H1 (cell line): ENCODE data around the gene CDH8. TPM values are rescaled to one million over a fixed set of nuclear protein-coding genes. Genes with fewer than 3 reads are reported as not detected.

Experiments used
- CTCF ChIA-PET: fragments of 300-600 bp; sonication (Branson Sonifier 250); formaldehyde crosslinking; loops from one replicate; lab custom pipeline; 2021; ENCODE audit not compliant: partially characterized antibody; lab: Charles Lee
- POLR2A ChIA-PET: fragments of 300-600 bp; sonication (Branson Sonifier 250); formaldehyde crosslinking; loops from one replicate; lab custom pipeline; 2021; ENCODE audit warnings: inconsistent platforms; ENCODE audit not compliant: partially characterized antibody; lab: Charles Lee
- DNase-seq, 2 experiments: peaks; one replicate each; pipeline versions ENCODE4 v3.0.0 to v3.0.0-alpha.2; 2010 to 2022; ENCODE audit warnings: low spot score in 2 of 2, low read depth in 1 of 2, mixed read lengths in 1 of 2
- FAIRE-seq: peaks from 2 replicates; lab custom pipeline; 2011; peaks lifted over from hg19 to GRCh38; lab: Jason Lieb, UNC
- H2AFZ ChIP-seq: 2 replicates; pipeline ENCODE4 v1.8.1; 2012; ENCODE audit warnings: low read length, inconsistent platforms
- H2AK5ac ChIP-seq: 2 replicates; pipeline ENCODE4 v1.6.1; 2013; ENCODE audit warnings: low read depth, low read length
- H2BK120ac ChIP-seq: replicated peaks from 2 replicates; pipeline ENCODE3; 2013; ENCODE audit warnings: low read depth, low read length, inconsistent platforms
- H2BK12ac ChIP-seq: 2 replicates; pipeline ENCODE4 v1.6.1; 2013; ENCODE audit warnings: low read depth, low read length
- H2BK15ac ChIP-seq: 2 replicates; pipeline ENCODE4 v1.6.1; 2013; ENCODE audit warnings: low read length
- H2BK20ac ChIP-seq: 2 replicates; pipeline ENCODE4 v1.6.1; 2013; ENCODE audit warnings: low read length
- H2BK5ac ChIP-seq: 2 replicates; pipeline ENCODE4 v1.6.1; 2013; ENCODE audit warnings: low read depth, low read length
- H3K14ac ChIP-seq: 2 replicates; pipeline ENCODE4 v1.6.1; 2013; ENCODE audit warnings: inconsistent platforms; ENCODE audit not compliant: insufficient read length
- H3K18ac ChIP-seq: 2 replicates; pipeline ENCODE4 v1.6.1; 2013; ENCODE audit warnings: low read length; ENCODE audit errors: extremely low read depth
- H3K23ac ChIP-seq: 2 replicates; pipeline ENCODE4 v1.6.1; 2013; ENCODE audit warnings: inconsistent platforms; ENCODE audit not compliant: insufficient read length
- H3K23me2 ChIP-seq: 2 replicates; pipeline ENCODE4 v1.6.1; 2013; ENCODE audit warnings: low read depth, low read length
- H3K27ac ChIP-seq: 2 replicates; pipeline ENCODE4 v1.6.1; 2011; ENCODE audit warnings: low read depth, low read length, inconsistent platforms
- H3K27me3 ChIP-seq, 4 experiments: replicated peaks in 1 of 4; 1 replicate in 1 of 4; 2 replicates in 3 of 4; pipeline versions ENCODE4 v1.6.1 to v1.8.1; 2011 to 2013; ENCODE audit warnings: low read length in 3 of 4, mild to moderate bottlenecking in 3 of 4, inconsistent platforms in 2 of 4, mixed read lengths in 2 of 4, moderate library complexity in 1 of 4; ENCODE audit not compliant: control insufficient read depth in 3 of 4, insufficient read depth in 3 of 4; ENCODE audit errors: extremely low read depth in 1 of 4
- H3K36me3 ChIP-seq, 4 experiments: 2 replicates each; pipeline versions ENCODE4 v1.6.1 to v1.8.1; 2011 to 2013; ENCODE audit warnings: mild to moderate bottlenecking in 4 of 4, low read length in 3 of 4, moderate library complexity in 2 of 4, control low read depth in 1 of 4, inconsistent platforms in 1 of 4; ENCODE audit not compliant: insufficient read depth in 4 of 4, control insufficient read depth in 2 of 4
- H3K4ac ChIP-seq: replicated peaks from 2 replicates; pipeline ENCODE3; 2013; ENCODE audit warnings: low read length, low read depth, mixed read lengths, inconsistent platforms; ENCODE audit not compliant: insufficient read length
- H3K4me1 ChIP-seq, 4 experiments: replicated peaks in 1 of 4; 1 replicate in 1 of 4; 2 replicates in 3 of 4; pipeline versions ENCODE4 v1.6.1 to v1.8.1; 2011 to 2013; ENCODE audit warnings: low read length in 3 of 4, inconsistent platforms in 2 of 4, mixed read lengths in 1 of 4; ENCODE audit not compliant: insufficient read depth in 4 of 4, control insufficient read depth in 3 of 4
- H3K4me2 ChIP-seq, 2 experiments: 2 replicates each; pipeline versions ENCODE4 v1.6.1 to v1.8.1; 2011 to 2013; ENCODE audit warnings: low read depth in 2 of 2, low read length in 2 of 2, control low read depth in 1 of 2, inconsistent platforms in 1 of 2, mild to moderate bottlenecking in 1 of 2; ENCODE audit not compliant: insufficient read depth in 1 of 2
- H3K4me3 ChIP-seq, 4 experiments: fragments of 200-600, 300-600 bp in 1 of 4; sonication (generic), shearing (Covaris generic), sonication (Bioruptor Twin) in 1 of 4; 2 replicates each; pipeline versions ENCODE4 v1.5.1 to v1.8.1; 2011 to 2016; ENCODE audit warnings: low read length in 4 of 4, low read depth in 3 of 4, control low read depth in 2 of 4, inconsistent platforms in 2 of 4, mild to moderate bottlenecking in 2 of 4, mixed read lengths in 1 of 4, moderate library complexity in 1 of 4; ENCODE audit not compliant: insufficient read depth in 2 of 4; ENCODE audit errors: extremely low read depth in 1 of 4
- H3K56ac ChIP-seq: replicated peaks from 2 replicates; pipeline ENCODE3; 2013; ENCODE audit warnings: low read depth, mild to moderate bottlenecking, mixed read lengths, low read length, inconsistent platforms; ENCODE audit not compliant: insufficient read length
- H3K79me1 ChIP-seq: 2 replicates; pipeline ENCODE4 v1.6.1; 2013; ENCODE audit warnings: low read depth, low read length, control low read depth
- H3K79me2 ChIP-seq, 2 experiments: 2 replicates each; pipeline versions ENCODE4 v1.6.1 to v1.8.1; 2012 to 2013; ENCODE audit warnings: low read length in 2 of 2, mild to moderate bottlenecking in 2 of 2, inconsistent platforms in 1 of 2; ENCODE audit not compliant: insufficient read depth in 2 of 2, control insufficient read depth in 1 of 2
- H3K9ac ChIP-seq, 4 experiments: replicated peaks in 1 of 4; 1 replicate in 1 of 4; 2 replicates in 3 of 4; pipeline versions ENCODE4 v1.6.1 to v1.8.1; 2011 to 2013; ENCODE audit warnings: low read depth in 3 of 4, low read length in 3 of 4, control low read depth in 2 of 4, mild to moderate bottlenecking in 2 of 4, moderate library complexity in 2 of 4, inconsistent platforms in 1 of 4; ENCODE audit errors: extremely low read depth in 1 of 4
- H3K9me3 ChIP-seq, 2 experiments: 2 replicates each; pipeline versions ENCODE4 v1.6.1 to v1.8.1; 2012 to 2013; ENCODE audit warnings: mild to moderate bottlenecking in 2 of 2, moderate library complexity in 2 of 2, control low read depth in 1 of 2, inconsistent platforms in 1 of 2, low read depth in 1 of 2, low read length in 1 of 2, mixed read lengths in 1 of 2; ENCODE audit not compliant: insufficient read depth in 2 of 2
- H4K20me1 ChIP-seq, 2 experiments: replicated peaks in 1 of 2; 2 replicates each; pipeline versions ENCODE3 to v1.8.1; 2011 to 2013; ENCODE audit warnings: inconsistent platforms in 2 of 2, low read length in 2 of 2, mild to moderate bottlenecking in 1 of 2; ENCODE audit not compliant: insufficient read depth in 2 of 2, control insufficient read depth in 1 of 2
- H4K5ac ChIP-seq: 2 replicates; pipeline ENCODE4 v1.6.1; 2013; ENCODE audit warnings: low read length, low read depth, mixed read lengths, inconsistent platforms; ENCODE audit not compliant: insufficient read length
- H4K8ac ChIP-seq: 2 replicates; pipeline ENCODE4 v1.8.0; 2013; ENCODE audit warnings: mild to moderate bottlenecking, moderate library complexity, low read length, inconsistent platforms; ENCODE audit not compliant: insufficient read depth; ENCODE audit errors: extremely low read depth
- H4K91ac ChIP-seq: replicated peaks from 2 replicates; pipeline ENCODE3; 2013; ENCODE audit warnings: low read length, mixed read lengths, inconsistent platforms; ENCODE audit not compliant: insufficient read length
- MAFK ChIP-seq: IDR thresholded peaks from 2 replicates; pipeline ENCODE4 v1.6.1; 2012; ENCODE audit warnings: low read depth, mild to moderate bottlenecking, improper control_type of control experiment, low read length
- SP1 ChIP-seq: IDR thresholded peaks from 2 replicates; pipeline ENCODE4 v1.6.1; 2011; ENCODE audit warnings: low read depth, low read length
- WGBS, 2 experiments: shearing (Covaris generic) in 1 of 2; methylation state at CpG; one replicate each; pipeline versions ENCODE4 v1.1.6 to v1.1.7; 2013 to 2015; ENCODE audit warnings: low lambda C conversion rate in 2 of 2, mixed read lengths in 2 of 2, inconsistent platforms in 1 of 2, low coverage in 1 of 2, missing lambda C conversion rate in 1 of 2; ENCODE audit not compliant: insufficient replicate concordance in 2 of 2, insufficient coverage in 1 of 2, insufficient read length in 1 of 2; ENCODE audit errors: extremely low coverage in 1 of 2, missing lambda C conversion rate in 1 of 2; 5-methylcytosine and 5-hydroxymethylcytosine counted together
- polyA plus RNA-seq, 7 experiments: library from polyadenylated mRNA; depleted of rRNA in 3 of 7; stranded (reverse) in 5 of 7; unstranded in 2 of 7; fragments of >200 nt in 5 of 7; fragments of 200-250 nt in 2 of 7; gene quantifications; 1 replicate in 5 of 7; 2 replicates in 1 of 7; 4 replicates in 1 of 7; pipeline versions ENCODE4 v1.2.1 to v1.2.3, GENCODE V29; 2011 to 2013; ENCODE audit warnings: missing spikeins in 2 of 7, mixed read lengths in 2 of 7
- total RNA-seq: library from RNA; stranded (reverse); fragmentation: NEBNext Ultra II Directional; extraction: Animal tissue kit (Norgen Biotek cat#: 25700); gene quantifications from 2 replicates; pipeline ENCODE4 v1.2.1, GENCODE V29; 2021
- TF ChIP-seq, protein P1 (sequence below), 3 experiments: IDR thresholded peaks; 1 replicate in 2 of 3; 2 replicates in 1 of 3; pipeline versions ENCODE4 v1.5.1 to v1.6.1; 2011; ENCODE audit warnings: low read length in 3 of 3, mild to moderate bottlenecking in 3 of 3, inconsistent platforms in 2 of 3, low read depth in 1 of 3, moderate library complexity in 1 of 3; ENCODE audit not compliant: insufficient read depth in 1 of 3; ENCODE audit errors: control extremely low read depth in 1 of 3

The CDH8 gene
- total and polyA plus RNA-seq, 2 of the 8 experiments (the other 6 are each of a cell fraction or from before 2014, with no cell fraction given), result 7.7 to 8.4 TPM

DNA sequence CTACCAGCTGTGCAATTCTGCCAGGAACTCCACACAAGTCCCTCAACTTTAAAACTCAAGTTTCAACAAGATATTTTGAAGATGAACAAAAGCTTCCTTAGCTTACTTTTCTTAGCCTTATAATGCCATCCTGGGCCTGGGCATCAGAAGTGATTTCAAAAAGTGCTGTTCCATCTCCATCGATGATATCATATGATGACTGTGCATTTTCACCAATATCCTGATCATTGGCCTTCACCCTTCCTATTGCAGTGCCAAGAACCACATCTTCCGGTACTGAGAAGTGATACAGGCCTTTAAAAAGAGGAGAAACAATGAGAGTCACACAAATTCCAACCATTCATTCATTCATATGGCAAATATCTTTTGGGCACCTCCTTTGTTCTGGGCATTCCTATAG lies 215.4 kb downstream of the CDH8 start:
- H3K4me3 ChIP-seq, result no peak overlapping the region
- no peak overlapping the region for H4K8ac ChIP-seq
- H3K4ac ChIP-seq, result no peak overlapping the region
- ChIA-PET CTCF (no interaction called here), POLR2A (no interaction called here)
- H2BK15ac ChIP-seq, result no peak overlapping the region
- H3K23ac ChIP-seq, result no peak overlapping the region
- H3K9ac ChIP-seq, result peak overlapping the region in 1 of 4 experiments; percentile 8; a peak in 1 of 7 replicates
- H2BK20ac ChIP-seq, result no peak overlapping the region
- H4K91ac ChIP-seq, result no peak overlapping the region
- H3K18ac ChIP-seq, result no peak overlapping the region
- no peak overlapping the region for H3K56ac ChIP-seq
- TF ChIP-seq SP1 (no peak), MAFK (peak; percentile 14; the same call in 1 of the 2 replicates)
- TF ChIP-seq, protein P1, sequence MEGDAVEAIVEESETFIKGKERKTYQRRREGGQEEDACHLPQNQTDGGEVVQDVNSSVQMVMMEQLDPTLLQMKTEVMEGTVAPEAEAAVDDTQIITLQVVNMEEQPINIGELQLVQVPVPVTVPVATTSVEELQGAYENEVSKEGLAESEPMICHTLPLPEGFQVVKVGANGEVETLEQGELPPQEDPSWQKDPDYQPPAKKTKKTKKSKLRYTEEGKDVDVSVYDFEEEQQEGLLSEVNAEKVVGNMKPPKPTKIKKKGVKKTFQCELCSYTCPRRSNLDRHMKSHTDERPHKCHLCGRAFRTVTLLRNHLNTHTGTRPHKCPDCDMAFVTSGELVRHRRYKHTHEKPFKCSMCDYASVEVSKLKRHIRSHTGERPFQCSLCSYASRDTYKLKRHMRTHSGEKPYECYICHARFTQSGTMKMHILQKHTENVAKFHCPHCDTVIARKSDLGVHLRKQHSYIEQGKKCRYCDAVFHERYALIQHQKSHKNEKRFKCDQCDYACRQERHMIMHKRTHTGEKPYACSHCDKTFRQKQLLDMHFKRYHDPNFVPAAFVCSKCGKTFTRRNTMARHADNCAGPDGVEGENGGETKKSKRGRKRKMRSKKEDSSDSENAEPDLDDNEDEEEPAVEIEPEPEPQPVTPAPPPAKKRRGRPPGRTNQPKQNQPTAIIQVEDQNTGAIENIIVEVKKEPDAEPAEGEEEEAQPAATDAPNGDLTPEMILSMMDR (IDR thresholded peaks at IDR 0.05; ENCODE audit: control extremely low read depth in 1 of 3, insufficient read depth in 1 of 3, low read depth in 1 of 3, low read length in 3 of 3), result no peak
- H2BK12ac ChIP-seq, result no peak overlapping the region
- WGBS, 2 experiments, result 89% methylated on average over 2 of the region's 2 CpGs; no CpG with 5 or more reads in 1 of the 2 experiments
- no peak overlapping the region for H3K4me2 ChIP-seq
- H2AFZ ChIP-seq, result no peak overlapping the region
- H3K79me1 ChIP-seq, result no peaks in the 10 kb centered on the region
- H3K23me2 ChIP-seq, result no peaks in the 10 kb centered on the region
- no peak overlapping the region for H2BK5ac ChIP-seq
- no peaks in the 10 kb centered on the region for H3K36me3 ChIP-seq
- peaks cover 0 to 3% (median 0%) of the 10 kb centered on the region in 4 experiments; a peak in 1 of 7 replicates for H3K4me1 ChIP-seq
- no peak for FAIRE-seq
- H3K79me2 ChIP-seq, result no peaks in the 10 kb centered on the region
- no peak overlapping the region for H3K14ac ChIP-seq
- H2AK5ac ChIP-seq, result no peak overlapping the region
- H2BK120ac ChIP-seq, result no peak overlapping the region
- no peak for DNase-seq
- no peaks in the 10 kb centered on the region for H3K27me3 ChIP-seq
- no peak overlapping the region for H4K5ac ChIP-seq
- no peak overlapping the region for H3K27ac ChIP-seq
- H4K20me1 ChIP-seq, result no peaks in the 10 kb centered on the region
- no peaks in the 10 kb centered on the region for H3K9me3 ChIP-seq
